B cell (primary cell): Measurements from ENCODE around the gene AGGF1. TPM values are rescaled to one million over a fixed set of nuclear protein-coding genes. Genes with fewer than 3 reads are reported as not detected.

Source experiments
- ATAC-seq: fragments of 200-7000 bp; cut with Tn5 transposase; one replicate; pipeline ENCODE4 v1.10.0; 2021; ENCODE audit warnings: low read depth, mild to moderate bottlenecking, moderate number of reproducible peaks, moderate library complexity
- CTCF ChIA-PET: fragments of 350-600 bp; sonication (Branson Sonifier 250); formaldehyde crosslinking; loops from one replicate; lab custom pipeline; 2021; ENCODE audit warnings: antibody characterized with exemption, inconsistent platforms; lab: Charles Lee
- POLR2A ChIA-PET: fragments of 350-600 bp; sonication (Branson Sonifier 250); formaldehyde crosslinking; loops from one replicate; lab custom pipeline; 2021; ENCODE audit warnings: antibody characterized with exemption; lab: Charles Lee
- DNase-seq: peaks from one replicate; pipeline ENCODE4 v3.0.0; 2013
- H2AFZ ChIP-seq: 2 replicates; pipeline ENCODE4 v1.6.1; 2012; ENCODE audit warnings: mild to moderate bottlenecking, low read depth, low read length; ENCODE audit not compliant: insufficient read depth, poor library complexity, severe bottlenecking
- H3K27ac ChIP-seq, 2 donors: 1 replicate in 1 of 2; 2 replicates in 1 of 2; pipeline ENCODE4 v1.5.1; 2012 to 2013; ENCODE audit warnings: low read length in 2 of 2, mild to moderate bottlenecking in 2 of 2, moderate library complexity in 1 of 2
- H3K27me3 ChIP-seq, 4 experiments: fragments of 200-600 bp in 1 of 4; sonication (generic) in 1 of 4; replicated peaks in 1 of 4; 1 replicate in 2 of 4; 2 replicates in 2 of 4; pipeline versions ENCODE4 v1.6.1 to v1.7.0; 2013 to 2016; ENCODE audit warnings: low read length in 3 of 4, mild to moderate bottlenecking in 2 of 4, mixed read lengths in 1 of 4, moderate library complexity in 1 of 4; ENCODE audit not compliant: insufficient read depth in 4 of 4, control insufficient read depth in 3 of 4; ENCODE audit errors: control extremely low read depth in 1 of 4
- H3K36me3 ChIP-seq, 2 experiments: replicated peaks in 1 of 2; 1 replicate in 1 of 2; 2 replicates in 1 of 2; pipeline versions ENCODE4 v1.6.1 to v1.7.1; 2013; ENCODE audit warnings: low read length in 1 of 2; ENCODE audit not compliant: insufficient read depth in 2 of 2, control insufficient read depth in 1 of 2; ENCODE audit errors: control extremely low read depth in 1 of 2, extremely low read depth in 1 of 2
- H3K4me1 ChIP-seq, 2 donors: fragments of 200-600 bp in 1 of 2; sonication (generic) in 1 of 2; 1 replicate in 1 of 2; 2 replicates in 1 of 2; pipeline versions ENCODE4 v1.5.1 to v1.6.1; 2013 to 2017; ENCODE audit warnings: low read length in 2 of 2; ENCODE audit not compliant: control insufficient read depth in 2 of 2, insufficient read depth in 2 of 2
- H3K4me2 ChIP-seq: replicated peaks from 2 replicates; pipeline ENCODE3; 2012; ENCODE audit warnings: mild to moderate bottlenecking, low read depth, low read length; ENCODE audit not compliant: poor library complexity, severe bottlenecking
- H3K4me3 ChIP-seq, 5 experiments: fragments of 200-600 bp in 1 of 5; sonication (generic) in 1 of 5; 1 replicate in 3 of 5; 2 replicates in 2 of 5; pipeline versions ENCODE4 v1.5.1 to v1.7.0; 2011 to 2016; ENCODE audit warnings: low read length in 4 of 5, mild to moderate bottlenecking in 4 of 5, low read depth in 2 of 5, control low read depth in 1 of 5, moderate library complexity in 1 of 5; ENCODE audit not compliant: insufficient read depth in 1 of 5; ENCODE audit errors: control extremely low read depth in 1 of 5, extremely low read depth in 1 of 5
- H3K79me2 ChIP-seq: fragments of 200-600 bp; sonication (generic); one replicate; pipeline ENCODE4 v1.6.0; 2016; ENCODE audit warnings: low read length; ENCODE audit not compliant: control insufficient read depth, insufficient read depth
- H3K9ac ChIP-seq: fragments of 200-600 bp; sonication (generic); 2 replicates; pipeline ENCODE4 v1.6.1; 2017; ENCODE audit warnings: mild to moderate bottlenecking, low read length, moderate library complexity
- H3K9me3 ChIP-seq, 3 donors: one replicate each; pipeline versions ENCODE4 v1.6.1 to v1.7.1; 2013; ENCODE audit warnings: low read length in 2 of 3; ENCODE audit not compliant: control insufficient read depth in 2 of 3, insufficient read depth in 1 of 3; ENCODE audit errors: control extremely low read depth in 1 of 3
- H4K20me1 ChIP-seq: 2 replicates; pipeline ENCODE4 v1.6.0; 2012; ENCODE audit warnings: mild to moderate bottlenecking, low read length; ENCODE audit not compliant: insufficient read depth, control insufficient read depth, poor library complexity, severe bottlenecking
- H3K27ac Mint-ChIP-seq: one replicate; pipeline ENCODE4 v1.8.0; 2021; ENCODE audit warnings: mixed read lengths
- H3K27me3 Mint-ChIP-seq: one replicate; pipeline ENCODE4 v1.8.0; 2021; ENCODE audit warnings: mixed read lengths
- H3K4me1 Mint-ChIP-seq: one replicate; pipeline ENCODE4 v1.8.0; 2021; ENCODE audit warnings: mixed read lengths
- H3K4me3 Mint-ChIP-seq: one replicate; pipeline ENCODE4 v1.8.0; 2021; ENCODE audit warnings: mixed read lengths
- H3K9me3 Mint-ChIP-seq: one replicate; pipeline ENCODE4 v1.8.0; 2022; ENCODE audit warnings: mixed read lengths; ENCODE audit not compliant: insufficient read depth
- EZH2 ChIP-seq: IDR thresholded peaks from 2 replicates; pipeline ENCODE4 v1.6.1; 2012; ENCODE audit warnings: borderline replicate concordance, low read depth, mild to moderate bottlenecking, moderate library complexity, low read length; ENCODE audit not compliant: insufficient read depth, poor library complexity, severe bottlenecking
- WGBS: methylation state at CpG from one replicate; pipeline ENCODE4 v1.1.5; 2013; ENCODE audit warnings: missing lambda C conversion rate; ENCODE audit not compliant: insufficient coverage; 5-methylcytosine and 5-hydroxymethylcytosine counted together
- intact Hi-C: fragments of 100-400 bp; cut with micrococcal nuclease; formaldehyde crosslinking; loops from one replicate; pipeline ENCODE4 v1.10.0; 2022
- polyA plus RNA-seq: library from polyadenylated mRNA; depleted of rRNA; stranded (reverse); fragments of >200 nt; gene quantifications from 2 replicates; pipeline ENCODE4 v1.2.3, GENCODE V29; 2012
- total RNA-seq, 2 donors: library from RNA; stranded (reverse); fragments of 120-200 nt in 1 of 2; gene quantifications; 1 replicate in 1 of 2; 2 replicates in 1 of 2; pipeline versions ENCODE4 v1.2.3 to v1.2.4, GENCODE V29; 2013 to 2022
- TF ChIP-seq, protein P1 (sequence below): fragments of 200-600 bp; IDR thresholded peaks from one replicate; pipeline ENCODE4 v1.8.0; 2022; ENCODE audit warnings: antibody characterized with exemption, mild to moderate bottlenecking

The AGGF1 gene
- total and polyA plus RNA-seq, 2 donors (not counting 1 experiment from before 2014, with no cell fraction given) = 9.3 to 25.6 TPM

DNA sequence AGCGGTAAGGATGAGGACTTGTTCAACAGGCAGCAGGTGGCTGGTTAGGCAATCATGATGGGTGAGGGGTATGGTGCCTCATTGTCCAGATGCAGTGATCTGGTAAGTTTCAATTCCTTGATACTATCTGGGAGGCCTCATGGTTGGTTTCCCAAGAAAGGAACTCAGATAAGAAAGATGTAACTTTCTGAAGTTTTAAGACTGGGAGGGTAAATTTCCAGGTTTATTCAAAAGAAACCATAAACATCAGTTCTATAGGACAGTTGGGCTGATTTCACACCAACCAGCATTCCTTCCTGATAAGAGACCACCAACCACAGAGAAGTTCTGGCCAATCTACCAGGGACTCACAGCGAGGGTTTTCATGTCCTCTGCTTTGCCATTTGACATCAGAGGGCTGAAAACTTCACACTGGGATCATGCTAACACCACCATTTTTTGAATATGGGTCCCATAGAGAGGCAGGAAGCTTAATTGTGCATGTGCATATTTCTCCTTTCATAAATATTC lies 773 bp upstream of the AGGF1 start:
- ATAC-seq (no peak), DNase-seq (no peak)
- peaks cover 31% of the 10 kb centered on the region for H3K4me1 Mint-ChIP-seq
- peak overlapping the region in 1 of 2 donors; percentile 84 for H3K27ac ChIP-seq
- peaks cover 10% of the 10 kb centered on the region for H4K20me1 ChIP-seq
- peaks cover 12% of the 10 kb centered on the region for H3K9me3 Mint-ChIP-seq
- H3K36me3 ChIP-seq = peaks cover 0 to 3% of the 10 kb centered on the region in 2 experiments
- TF ChIP-seq, protein P1, sequence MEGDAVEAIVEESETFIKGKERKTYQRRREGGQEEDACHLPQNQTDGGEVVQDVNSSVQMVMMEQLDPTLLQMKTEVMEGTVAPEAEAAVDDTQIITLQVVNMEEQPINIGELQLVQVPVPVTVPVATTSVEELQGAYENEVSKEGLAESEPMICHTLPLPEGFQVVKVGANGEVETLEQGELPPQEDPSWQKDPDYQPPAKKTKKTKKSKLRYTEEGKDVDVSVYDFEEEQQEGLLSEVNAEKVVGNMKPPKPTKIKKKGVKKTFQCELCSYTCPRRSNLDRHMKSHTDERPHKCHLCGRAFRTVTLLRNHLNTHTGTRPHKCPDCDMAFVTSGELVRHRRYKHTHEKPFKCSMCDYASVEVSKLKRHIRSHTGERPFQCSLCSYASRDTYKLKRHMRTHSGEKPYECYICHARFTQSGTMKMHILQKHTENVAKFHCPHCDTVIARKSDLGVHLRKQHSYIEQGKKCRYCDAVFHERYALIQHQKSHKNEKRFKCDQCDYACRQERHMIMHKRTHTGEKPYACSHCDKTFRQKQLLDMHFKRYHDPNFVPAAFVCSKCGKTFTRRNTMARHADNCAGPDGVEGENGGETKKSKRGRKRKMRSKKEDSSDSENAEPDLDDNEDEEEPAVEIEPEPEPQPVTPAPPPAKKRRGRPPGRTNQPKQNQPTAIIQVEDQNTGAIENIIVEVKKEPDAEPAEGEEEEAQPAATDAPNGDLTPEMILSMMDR = no peak
- TF ChIP-seq EZH2 = no peak
- H3K27me3 ChIP-seq = peaks cover 0 to 2% (median 0%) of the 10 kb centered on the region in 4 experiments
- H3K27me3 Mint-ChIP-seq = peaks cover 8% of the 10 kb centered on the region
- peak overlapping the region; percentile 90 for H3K27ac Mint-ChIP-seq
- intact Hi-C loops = no loop called here
- H3K9me3 ChIP-seq = peaks cover 0 to 15% (median 4%) of the 10 kb centered on the region in 3 donors
- WGBS = 91% methylated on average over 1 of the region's 2 CpGs
- POLR2A ChIA-PET = interaction anchor here (1.7 kb wide), 1 partner anchor 462 kb away, joined by 3 read pairs; no protein-coding TSS in a partner anchor
- peak overlapping the region in 4 of 5 experiments; percentile 92 to 99 (median 94) for H3K4me3 ChIP-seq
- H3K4me3 Mint-ChIP-seq = peak overlapping the region; percentile 96
- H3K4me1 ChIP-seq = peaks cover 16 to 19% of the 10 kb centered on the region in 2 donors
- CTCF ChIA-PET = interaction anchor here (1.5 to 1.8 kb wide), 4 partner anchors 49 to 446 kb away, joined by 3 to 5 read pairs (median 4); no protein-coding TSS in a partner anchor
- peak overlapping the region; percentile 93 for H3K9ac ChIP-seq
- H3K4me2 ChIP-seq = peak overlapping the region; percentile 73
- peak overlapping the region; percentile 98 for H2AFZ ChIP-seq
- H3K79me2 ChIP-seq = peaks cover 32% of the 10 kb centered on the region

DNA sequence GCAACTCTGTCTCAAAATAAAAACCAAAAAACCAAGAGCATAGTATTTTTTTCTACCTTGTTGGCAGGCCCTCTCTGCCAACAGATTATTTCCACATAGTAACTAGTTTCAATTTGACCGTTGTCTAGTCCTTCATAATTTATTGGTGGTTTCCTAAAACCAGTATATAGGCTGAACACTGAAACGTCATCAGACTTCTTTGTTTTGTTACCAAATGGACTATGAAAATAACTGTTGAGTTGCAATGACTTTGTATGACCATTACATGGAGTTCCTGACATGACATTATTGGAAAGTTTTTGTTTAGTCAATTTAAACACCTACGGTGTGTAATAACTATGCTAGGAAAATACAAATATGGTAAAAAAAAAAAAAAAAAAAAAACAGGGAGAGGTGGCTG lies 1.7 kb downstream of the AGGF1 start:
- H3K9ac ChIP-seq = no peak overlapping the region
- H3K27ac ChIP-seq = no peak overlapping the region
- no CpG with 5 or more reads among the region's 3 CpGs for WGBS
- Mint-ChIP-seq H3K4me1 (peaks cover 31% of the 10 kb centered on the region), H3K27me3 (no peaks in the 10 kb centered on the region), H3K4me3 (peak overlapping the region; percentile 96), H3K9me3 (peaks cover 9% of the 10 kb centered on the region), H3K27ac (no peak overlapping the region)
- peaks cover 11 to 23% of the 10 kb centered on the region in 2 experiments for H3K36me3 ChIP-seq
- ChIA-PET CTCF (interaction anchor here (1.4 kb wide), 1 partner anchor 460 kb away, joined by 6 read pairs; the partner anchor contains the start of gene WDR41), POLR2A (no interaction called here)
- H3K4me2 ChIP-seq = peak overlapping the region; percentile 73
- intact Hi-C loops = loop anchor here (5.0 to 10.0 kb wide), 3 partner anchors 630 to 1953 kb away; partner anchors contain the start of genes ARSB, IQGAP2 and TBCA
- peaks cover 10% of the 10 kb centered on the region for H4K20me1 ChIP-seq
- H2AFZ ChIP-seq = no peak overlapping the region
- H3K4me3 ChIP-seq = no peak overlapping the region
- H3K27me3 ChIP-seq = no peaks in the 10 kb centered on the region
- H3K9me3 ChIP-seq = peaks cover 0 to 13% (median 4%) of the 10 kb centered on the region in 3 donors
- ATAC-seq = no peak
- peaks cover 32% of the 10 kb centered on the region for H3K79me2 ChIP-seq
- no peak for TF ChIP-seq EZH2
- TF ChIP-seq, protein P1 = no peak
- peaks cover 16 to 19% of the 10 kb centered on the region in 2 donors for H3K4me1 ChIP-seq
- DNase-seq = no peak
